ENCODE data around the gene TWNK. TPM values are rescaled to one million over a fixed set of nuclear protein-coding genes. Genes with fewer than 3 reads are reported as not detected.

The TWNK gene
- total RNA-seq, 1 experiment from 2014 or later: 14.5 TPM

- Histone ChIP-seq H3K27ac (ENCODE audit: low read length) (no peak overlapping the region), H3K9me2 (replicated peaks; ENCODE audit: insufficient read depth, low read length) (no peaks in the 10 kb centered on the region), H3K9me3 (ENCODE audit: low read length) (no peaks in the 10 kb centered on the region), H4K20me1 (ENCODE audit: insufficient read depth, low read depth, low read length) (no peaks in the 10 kb centered on the region), H3K9ac (ENCODE audit: low read length) (no peak overlapping the region), H3K36me3 (ENCODE audit: insufficient read depth, low read length) (peaks cover 27% of the 10 kb centered on the region; the same call in 1 of the 2 replicates), H3K4me1 (ENCODE audit: low read length) (peaks cover 17% of the 10 kb centered on the region), H3K79me2 (ENCODE audit: low read length) (no peaks in the 10 kb centered on the region), H3K4me2 (ENCODE audit: low read depth, low read length, poor library complexity, severe bottlenecking) (no peak overlapping the region), H3K4me3 (ENCODE audit: low read length) (no peak overlapping the region), H3K27me3 (ENCODE audit: low read length) (no peaks in the 10 kb centered on the region), H2AFZ (ENCODE audit: low read length) (no peak overlapping the region)
- no peak for DNase-seq
Measured at GRCh38 chr10:100963826-100964225, 23.5 kb upstream of the TWNK start.

- H3K36me3 ChIP-seq (ENCODE audit: insufficient read depth, low read length): peaks cover 14% of the 10 kb centered on the region; the same call in 1 of the 2 replicates
- H3K27ac ChIP-seq (ENCODE audit: low read length): no peak overlapping the region
- no peak for DNase-seq
- H3K4me1 ChIP-seq (ENCODE audit: low read length): peaks cover 11% of the 10 kb centered on the region
- H3K27me3 ChIP-seq (ENCODE audit: low read length): no peaks in the 10 kb centered on the region
- H3K9me2 ChIP-seq (replicated peaks; ENCODE audit: insufficient read depth, low read length): no peaks in the 10 kb centered on the region
- H3K9me3 ChIP-seq (ENCODE audit: low read length): no peaks in the 10 kb centered on the region
- H2AFZ ChIP-seq (ENCODE audit: low read length): no peak overlapping the region
- no peak overlapping the region for H3K9ac ChIP-seq (ENCODE audit: low read length)
- H3K79me2 ChIP-seq (ENCODE audit: low read length): no peaks in the 10 kb centered on the region
- no peak overlapping the region for H3K4me2 ChIP-seq (ENCODE audit: low read depth, low read length, poor library complexity, severe bottlenecking)
- H3K4me3 ChIP-seq (ENCODE audit: low read length): no peak overlapping the region
- H4K20me1 ChIP-seq (ENCODE audit: insufficient read depth, low read depth, low read length): no peaks in the 10 kb centered on the region
Measured at GRCh38 chr10:100965820-100966219, 21.5 kb upstream of the TWNK start.

DNA sequence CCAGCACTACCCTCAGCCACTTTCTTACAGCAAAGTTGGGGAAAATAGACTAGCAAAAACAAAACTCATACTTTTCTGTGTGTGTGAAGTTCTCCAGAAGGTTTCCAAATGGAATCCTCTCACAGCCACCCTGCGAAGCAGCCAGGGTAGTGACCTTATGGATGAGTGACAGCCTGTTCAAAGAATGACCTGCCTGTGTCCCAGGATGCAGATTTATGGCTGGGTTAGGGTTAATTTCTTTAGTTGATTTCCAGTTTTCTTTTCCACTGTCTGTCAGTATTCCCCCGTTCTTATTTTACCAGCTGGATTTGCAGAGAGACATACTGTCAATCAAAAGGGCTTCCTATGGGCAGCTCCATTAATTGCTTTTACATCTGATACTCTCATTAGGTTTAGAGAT lies 20.5 kb upstream of the TWNK start:
- no peaks in the 10 kb centered on the region for H4K20me1 ChIP-seq (ENCODE audit: insufficient read depth, low read depth, low read length)
- no peaks in the 10 kb centered on the region for H3K79me2 ChIP-seq (ENCODE audit: low read length)

DNA sequence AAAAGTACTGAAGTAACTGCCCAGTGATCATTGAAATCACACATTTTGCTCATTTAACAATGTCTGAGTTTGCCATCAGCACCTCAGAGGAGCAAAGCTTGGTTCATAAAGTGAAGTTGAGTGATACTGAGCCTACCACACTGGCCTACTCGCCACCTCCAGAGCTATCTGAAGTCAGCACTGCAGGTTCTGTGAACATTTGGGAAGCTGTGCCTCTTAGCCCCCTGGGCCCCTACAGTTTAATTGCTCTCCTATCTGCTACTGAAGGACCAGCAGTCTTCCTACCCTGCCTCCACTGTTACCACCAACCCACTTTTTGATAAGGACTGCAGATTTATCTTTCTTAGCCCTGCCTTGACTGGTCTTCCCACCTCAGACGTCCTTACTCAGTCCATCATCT lies 20.0 kb upstream of the TWNK start:
- no peak for DNase-seq
- Histone ChIP-seq H3K36me3 (ENCODE audit: insufficient read depth, low read length) (peaks cover 8% of the 10 kb centered on the region; the same call in 1 of the 2 replicates), H3K9me3 (ENCODE audit: low read length) (no peaks in the 10 kb centered on the region), H3K9me2 (replicated peaks; ENCODE audit: insufficient read depth, low read length) (no peaks in the 10 kb centered on the region), H3K79me2 (ENCODE audit: low read length) (no peaks in the 10 kb centered on the region), H3K4me3 (ENCODE audit: low read length) (no peak overlapping the region), H3K4me1 (ENCODE audit: low read length) (peaks cover 11% of the 10 kb centered on the region), H3K4me2 (ENCODE audit: low read depth, low read length, poor library complexity, severe bottlenecking) (no peak overlapping the region), H3K9ac (ENCODE audit: low read length) (no peak overlapping the region), H4K20me1 (ENCODE audit: insufficient read depth, low read depth, low read length) (no peaks in the 10 kb centered on the region), H2AFZ (ENCODE audit: low read length) (no peak overlapping the region), H3K27me3 (ENCODE audit: low read length) (no peaks in the 10 kb centered on the region), H3K27ac (ENCODE audit: low read length) (no peak overlapping the region)

More for the DNA sequence above, 20.5 kb upstream of the TWNK start:
- no peak overlapping the region for H3K9ac ChIP-seq (ENCODE audit: low read length)
- H3K27ac ChIP-seq (ENCODE audit: low read length): no peak overlapping the region
- no peak overlapping the region for H3K4me3 ChIP-seq (ENCODE audit: low read length)
- no peaks in the 10 kb centered on the region for H3K9me2 ChIP-seq (replicated peaks; ENCODE audit: insufficient read depth, low read length)
- DNase-seq: no peak
- H3K4me2 ChIP-seq (ENCODE audit: low read depth, low read length, poor library complexity, severe bottlenecking): no peak overlapping the region
- no peaks in the 10 kb centered on the region for H3K9me3 ChIP-seq (ENCODE audit: low read length)
- H2AFZ ChIP-seq (ENCODE audit: low read length): no peak overlapping the region
- H3K4me1 ChIP-seq (ENCODE audit: low read length): peaks cover 11% of the 10 kb centered on the region
- no peaks in the 10 kb centered on the region for H3K27me3 ChIP-seq (ENCODE audit: low read length)
- H3K36me3 ChIP-seq (ENCODE audit: insufficient read depth, low read length): peaks cover 13% of the 10 kb centered on the region; the same call in 1 of the 2 replicates

- H2AFZ ChIP-seq (ENCODE audit: low read length): no peak overlapping the region
- no peaks in the 10 kb centered on the region for H3K27me3 ChIP-seq (ENCODE audit: low read length)
- no peak overlapping the region for H3K27ac ChIP-seq (ENCODE audit: low read length)
- no peak overlapping the region for H3K9ac ChIP-seq (ENCODE audit: low read length)
- H3K9me2 ChIP-seq (replicated peaks; ENCODE audit: insufficient read depth, low read length): no peaks in the 10 kb centered on the region
- DNase-seq: no peak
- no peak overlapping the region for H3K4me3 ChIP-seq (ENCODE audit: low read length)
- H3K36me3 ChIP-seq (ENCODE audit: insufficient read depth, low read length): no peaks in the 10 kb centered on the region; the same call in 1 of the 2 replicates
- H3K9me3 ChIP-seq (ENCODE audit: low read length): no peaks in the 10 kb centered on the region
- H3K4me2 ChIP-seq (ENCODE audit: low read depth, low read length, poor library complexity, severe bottlenecking): no peak overlapping the region
- peaks cover 11% of the 10 kb centered on the region for H3K4me1 ChIP-seq (ENCODE audit: low read length)
- no peaks in the 10 kb centered on the region for H4K20me1 ChIP-seq (ENCODE audit: insufficient read depth, low read depth, low read length)
- H3K79me2 ChIP-seq (ENCODE audit: low read length): no peaks in the 10 kb centered on the region
Measured at GRCh38 chr10:100968062-100968736, 19.1 kb upstream of the TWNK start.

DNA sequence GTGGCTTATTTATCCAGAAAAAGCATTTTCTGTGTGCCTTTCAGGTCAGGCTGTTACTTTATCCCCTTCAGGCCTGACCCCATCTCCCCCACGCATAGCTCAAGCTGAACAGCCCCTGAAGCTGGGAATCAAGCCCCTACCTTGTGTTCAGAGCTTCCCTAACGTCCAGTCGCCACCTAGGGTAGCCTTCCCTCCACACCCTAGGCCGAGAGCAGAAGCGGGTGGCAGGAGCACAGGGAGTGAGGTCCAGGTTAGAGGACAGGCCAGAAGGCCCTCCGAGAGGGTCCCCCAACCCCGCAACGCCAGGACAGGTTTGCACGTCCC lies 18.5 kb upstream of the TWNK start:
- Histone ChIP-seq H3K9ac (ENCODE audit: low read length) (peak overlapping the region; percentile 61), H3K4me3 (ENCODE audit: low read length) (peak overlapping the region; percentile 61; the same call in 1 of the 2 replicates), H4K20me1 (ENCODE audit: insufficient read depth, low read depth, low read length) (no peaks in the 10 kb centered on the region), H3K79me2 (ENCODE audit: low read length) (no peaks in the 10 kb centered on the region), H3K36me3 (ENCODE audit: insufficient read depth, low read length) (no peaks in the 10 kb centered on the region; the same call in 1 of the 2 replicates), H2AFZ (ENCODE audit: low read length) (peak overlapping the region; percentile 69; the same call in 1 of the 2 replicates), H3K27ac (ENCODE audit: low read length) (no peak overlapping the region), H3K4me1 (ENCODE audit: low read length) (peaks cover 11% of the 10 kb centered on the region), H3K9me3 (ENCODE audit: low read length) (no peaks in the 10 kb centered on the region), H3K4me2 (ENCODE audit: low read depth, low read length, poor library complexity, severe bottlenecking) (peak overlapping the region; percentile 84), H3K9me2 (replicated peaks; ENCODE audit: insufficient read depth, low read length) (no peaks in the 10 kb centered on the region), H3K27me3 (ENCODE audit: low read length) (no peaks in the 10 kb centered on the region)
- DNase-seq: no peak

- Histone ChIP-seq H3K9me2 (replicated peaks; ENCODE audit: insufficient read depth, low read length) (no peaks in the 10 kb centered on the region), H3K4me1 (ENCODE audit: low read length) (peaks cover 11% of the 10 kb centered on the region), H3K79me2 (ENCODE audit: low read length) (no peaks in the 10 kb centered on the region), H3K4me3 (ENCODE audit: low read length) (peak within 1 kb of the TSS; percentile 61; the same call in 1 of the 2 replicates), H3K27me3 (ENCODE audit: low read length) (no peaks in the 10 kb centered on the region), H3K27ac (ENCODE audit: low read length) (no peak within 1 kb of the TSS), H3K9ac (ENCODE audit: low read length) (peak within 1 kb of the TSS; percentile 61), H2AFZ (ENCODE audit: low read length) (peak within 1 kb of the TSS; percentile 69; the same call in 1 of the 2 replicates), H3K4me2 (ENCODE audit: low read depth, low read length, poor library complexity, severe bottlenecking) (peak within 1 kb of the TSS; percentile 84), H4K20me1 (ENCODE audit: insufficient read depth, low read depth, low read length) (no peaks in the 10 kb centered on the region), H3K9me3 (ENCODE audit: low read length) (no peaks in the 10 kb centered on the region), H3K36me3 (ENCODE audit: insufficient read depth, low read length) (no peaks in the 10 kb centered on the region)
- DNase-seq: peak; percentile 76
Measured at GRCh38 chr10:100969187-100970075, 17.9 kb upstream of the TWNK start, which contains the start of gene SEMA4G. TSS of gene SEMA4G (plus strand) at chr10:100969504. CDS start at chr10:100972913, 3,409 bp downstream.
